Thyroid gland (tissue), 4 donors: ENCODE results near the gene DYNC1I1.

Source experiments
- CTCF ChIP-seq, 6 experiments: fragments of 200-600 bp in 3 of 6; fragments of 450-650 bp in 3 of 6; sonication (generic) in 3 of 6; IDR thresholded peaks; one replicate each; pipeline ENCODE4 v1.5.1; 2016 to 2019; ENCODE audit warnings: antibody characterized with exemption in 6 of 6, mild to moderate bottlenecking in 2 of 6, inconsistent platforms in 1 of 6, moderate library complexity in 1 of 6
- POLR2A ChIP-seq, 2 donors: fragments of 450-650 bp; IDR thresholded peaks; one replicate each; pipeline ENCODE4 v1.6.1; 2017; ENCODE audit warnings: antibody characterized with exemption in 2 of 2, mild to moderate bottlenecking in 2 of 2, moderate library complexity in 1 of 2

GRCh38 chr7:95874541-95875265, 102.3 kb downstream of the DYNC1I1 start:
- TF ChIP-seq CTCF (IDR thresholded peaks at IDR 0.05) (no peak), POLR2A (IDR thresholded peaks at IDR 0.05) (no peak)
